ENCODE data around the gene IL1RAP.

IL1RAP gene

GRCh38 chr3:190614226-190615059 is 100.6 kb downstream of the IL1RAP start:
- no peak for DNase-seq (ENCODE audit: low read depth in 2 of 2)

GRCh38 chr3:190615060-190615384 is 101.1 kb downstream of the IL1RAP start:
- no peak for DNase-seq (ENCODE audit: low read depth in 2 of 2)

GRCh38 chr3:190615607-190616006 is 101.7 kb downstream of the IL1RAP start:
- DNase-seq (ENCODE audit: low read depth in 2 of 2): no peak

- DNase-seq (ENCODE audit: low read depth in 2 of 2): no peak
These were observed 102.8 kb downstream of the IL1RAP start for GRCh38 chr3:190616637-190617036.

GRCh38 chr3:190617185-190617584 is 103.3 kb downstream of the IL1RAP start:
- DNase-seq (ENCODE audit: low read depth in 2 of 2): peak; percentile 12 to 25

- no peak for DNase-seq (ENCODE audit: low read depth in 2 of 2)
These were observed 104.6 kb downstream of the IL1RAP start for GRCh38 chr3:190618330-190619030.

- DNase-seq (ENCODE audit: low read depth in 2 of 2): no peak
These were observed 105.5 kb downstream of the IL1RAP start for GRCh38 chr3:190619353-190619752.

- DNase-seq (ENCODE audit: low read depth in 2 of 2): no peak
These were observed 105.9 kb downstream of the IL1RAP start for GRCh38 chr3:190619761-190620160.

GRCh38 chr3:190620886-190621608 is 107.2 kb downstream of the IL1RAP start:
- no peak for DNase-seq (ENCODE audit: low read depth in 2 of 2)

GRCh38 chr3:190621927-190622326 is 108.0 kb downstream of the IL1RAP start:
- DNase-seq (ENCODE audit: low read depth in 2 of 2): no peak

- DNase-seq (ENCODE audit: low read depth in 2 of 2): no peak
These were observed 110.4 kb downstream of the IL1RAP start for GRCh38 chr3:190624282-190624681.

- no peak for DNase-seq (ENCODE audit: low read depth in 2 of 2)
These were observed 113.2 kb downstream of the IL1RAP start for GRCh38 chr3:190626951-190627620.

- DNase-seq (ENCODE audit: low read depth in 2 of 2): no peak
These were observed 115.2 kb downstream of the IL1RAP start for GRCh38 chr3:190629088-190629487.

GRCh38 chr3:190631295-190631694 is 117.4 kb downstream of the IL1RAP start:
- DNase-seq (ENCODE audit: low read depth in 2 of 2): no peak

- DNase-seq (ENCODE audit: low read depth in 2 of 2): no peak
These were observed 127.7 kb downstream of the IL1RAP start for GRCh38 chr3:190641564-190641963.

GRCh38 chr3:190642016-190642415 is 128.1 kb downstream of the IL1RAP start:
- DNase-seq (ENCODE audit: low read depth in 2 of 2): no peak

- no peak for DNase-seq (ENCODE audit: low read depth in 2 of 2)
These were observed 130.2 kb downstream of the IL1RAP start for GRCh38 chr3:190644035-190644434.

GRCh38 chr3:190644766-190645165 is 130.9 kb downstream of the IL1RAP start:
- DNase-seq (ENCODE audit: low read depth in 2 of 2): no peak

- no peak for DNase-seq (ENCODE audit: low read depth in 2 of 2)
These were observed 132.1 kb downstream of the IL1RAP start for GRCh38 chr3:190645932-190646460.

- no peak for DNase-seq (ENCODE audit: low read depth in 2 of 2)
These were observed 133.1 kb downstream of the IL1RAP start for GRCh38 chr3:190646996-190647395.

GRCh38 chr3:190655933-190656332 is 142.0 kb downstream of the IL1RAP start:
- no peak for DNase-seq (ENCODE audit: low read depth in 2 of 2)

- DNase-seq (ENCODE audit: low read depth in 2 of 2): no peak
These were observed 144.2 kb downstream of the IL1RAP start for GRCh38 chr3:190658106-190658505.

Measured in stimulated activated CD4-positive, alpha-beta T cell treated with anti-CD3 and anti-CD28 coated beads, Interleukin-4, amount 100 ng/mL, for 48 hours (primary cell).